ENCODE results near the gene MRTFA. TPM values are rescaled to one million over a fixed set of nuclear protein-coding genes. Genes with fewer than 3 reads are reported as not detected.

The MRTFA gene
- total and polyA plus RNA-seq, 9 of the 15 experiments (the other 6 are each of a cell fraction or from before 2014, with no cell fraction given), result 0.84 to 21.1 (median 3.7) TPM

DNA sequence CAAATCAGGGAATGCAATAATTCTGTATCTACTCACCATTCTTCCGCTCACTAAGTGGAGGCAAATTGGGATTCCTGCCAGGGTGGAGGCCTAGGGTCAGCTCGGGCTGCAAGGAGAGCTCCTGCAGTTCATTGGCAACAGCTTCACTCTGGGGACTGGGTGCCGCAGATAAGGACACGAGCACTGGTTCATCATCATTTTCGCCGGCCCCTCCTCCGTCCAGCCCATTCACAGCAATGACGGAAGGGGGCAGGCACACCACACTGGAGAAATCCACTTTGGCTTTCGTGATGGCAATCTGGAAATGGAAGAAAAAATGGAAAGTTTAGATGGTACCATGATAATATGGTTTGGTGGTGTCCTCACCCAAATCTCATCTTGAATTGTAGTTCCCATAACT, 84.4 kb downstream of the MRTFA start (continued):
- TF ChIP-seq, protein P1, sequence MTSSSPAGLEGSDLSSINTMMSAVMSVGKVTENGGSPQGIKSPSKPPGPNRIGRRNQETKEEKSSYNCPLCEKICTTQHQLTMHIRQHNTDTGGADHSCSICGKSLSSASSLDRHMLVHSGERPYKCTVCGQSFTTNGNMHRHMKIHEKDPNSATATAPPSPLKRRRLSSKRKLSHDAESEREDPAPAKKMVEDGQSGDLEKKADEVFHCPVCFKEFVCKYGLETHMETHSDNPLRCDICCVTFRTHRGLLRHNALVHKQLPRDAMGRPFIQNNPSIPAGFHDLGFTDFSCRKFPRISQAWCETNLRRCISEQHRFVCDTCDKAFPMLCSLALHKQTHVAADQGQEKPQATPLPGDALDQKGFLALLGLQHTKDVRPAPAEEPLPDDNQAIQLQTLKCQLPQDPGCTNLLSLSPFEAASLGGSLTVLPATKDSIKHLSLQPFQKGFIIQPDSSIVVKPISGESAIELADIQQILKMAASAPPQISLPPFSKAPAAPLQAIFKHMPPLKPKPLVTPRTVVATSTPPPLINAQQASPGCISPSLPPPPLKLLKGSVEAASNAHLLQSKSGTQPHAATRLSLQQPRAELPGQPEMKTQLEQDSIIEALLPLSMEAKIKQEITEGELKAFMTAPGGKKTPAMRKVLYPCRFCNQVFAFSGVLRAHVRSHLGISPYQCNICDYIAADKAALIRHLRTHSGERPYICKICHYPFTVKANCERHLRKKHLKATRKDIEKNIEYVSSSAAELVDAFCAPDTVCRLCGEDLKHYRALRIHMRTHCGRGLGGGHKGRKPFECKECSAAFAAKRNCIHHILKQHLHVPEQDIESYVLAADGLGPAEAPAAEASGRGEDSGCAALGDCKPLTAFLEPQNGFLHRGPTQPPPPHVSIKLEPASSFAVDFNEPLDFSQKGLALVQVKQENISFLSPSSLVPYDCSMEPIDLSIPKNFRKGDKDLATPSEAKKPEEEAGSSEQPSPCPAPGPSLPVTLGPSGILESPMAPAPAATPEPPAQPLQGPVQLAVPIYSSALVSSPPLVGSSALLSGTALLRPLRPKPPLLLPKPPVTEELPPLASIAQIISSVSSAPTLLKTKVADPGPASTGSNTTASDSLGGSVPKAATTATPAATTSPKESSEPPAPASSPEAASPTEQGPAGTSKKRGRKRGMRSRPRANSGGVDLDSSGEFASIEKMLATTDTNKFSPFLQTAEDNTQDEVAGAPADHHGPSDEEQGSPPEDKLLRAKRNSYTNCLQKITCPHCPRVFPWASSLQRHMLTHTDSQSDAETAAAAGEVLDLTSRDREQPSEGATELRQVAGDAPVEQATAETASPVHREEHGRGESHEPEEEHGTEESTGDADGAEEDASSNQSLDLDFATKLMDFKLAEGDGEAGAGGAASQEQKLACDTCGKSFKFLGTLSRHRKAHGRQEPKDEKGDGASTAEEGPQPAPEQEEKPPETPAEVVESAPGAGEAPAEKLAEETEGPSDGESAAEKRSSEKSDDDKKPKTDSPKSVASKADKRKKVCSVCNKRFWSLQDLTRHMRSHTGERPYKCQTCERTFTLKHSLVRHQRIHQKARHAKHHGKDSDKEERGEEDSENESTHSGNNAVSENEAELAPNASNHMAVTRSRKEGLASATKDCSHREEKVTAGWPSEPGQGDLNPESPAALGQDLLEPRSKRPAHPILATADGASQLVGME (CRISPR knock-in tag; IDR thresholded peaks at IDR 0.05), result no peak
- TF ChIP-seq ZNF232 (CRISPR knock-in tag; IDR thresholded peaks at IDR 0.05), result no peak
- TF ChIP-seq FOXP1 (CRISPR knock-in tag; IDR thresholded peaks at IDR 0.05), result no peak
- TF ChIP-seq NFATC3 (IDR thresholded peaks at IDR 0.05), result no peak
- no peak for TF ChIP-seq ZNF3 (CRISPR knock-in tag; IDR thresholded peaks at IDR 0.05)
- no peak for TF ChIP-seq E2F3 (CRISPR knock-in tag; IDR thresholded peaks at IDR 0.05)
- TF ChIP-seq MYC (IDR thresholded peaks at IDR 0.05; ENCODE audit: low read depth, low read length), result peak; percentile 74
- TF ChIP-seq MYC (CRISPR knock-in tag; IDR thresholded peaks at IDR 0.05; ENCODE audit: borderline replicate concordance, low read depth), result no peak
- peak in 1 of 2 experiments; percentile 74; a peak in 2 of 4 replicates for TF ChIP-seq HDAC1 (IDR thresholded peaks at IDR 0.05)
- no peak for TF ChIP-seq ZNF324 (CRISPR knock-in tag; IDR thresholded peaks at IDR 0.05)
- TF ChIP-seq PTBP1 (IDR thresholded peaks at IDR 0.05; ENCODE audit: low read depth, low read length), result no peak
- no peak; the same call in 1 of the 2 replicates for TF ChIP-seq STAG1 (CRISPR knock-in tag; IDR thresholded peaks at IDR 0.05; ENCODE audit: borderline replicate concordance)
- TF ChIP-seq, protein P2, sequence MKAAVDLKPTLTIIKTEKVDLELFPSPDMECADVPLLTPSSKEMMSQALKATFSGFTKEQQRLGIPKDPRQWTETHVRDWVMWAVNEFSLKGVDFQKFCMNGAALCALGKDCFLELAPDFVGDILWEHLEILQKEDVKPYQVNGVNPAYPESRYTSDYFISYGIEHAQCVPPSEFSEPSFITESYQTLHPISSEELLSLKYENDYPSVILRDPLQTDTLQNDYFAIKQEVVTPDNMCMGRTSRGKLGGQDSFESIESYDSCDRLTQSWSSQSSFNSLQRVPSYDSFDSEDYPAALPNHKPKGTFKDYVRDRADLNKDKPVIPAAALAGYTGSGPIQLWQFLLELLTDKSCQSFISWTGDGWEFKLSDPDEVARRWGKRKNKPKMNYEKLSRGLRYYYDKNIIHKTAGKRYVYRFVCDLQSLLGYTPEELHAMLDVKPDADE (conservative IDR thresholded peaks at IDR 0.05; ENCODE audit: control insufficient read depth, low read depth, low read length), result no peak
- TF ChIP-seq MTA1 (IDR thresholded peaks at IDR 0.05; ENCODE audit: borderline replicate concordance), result no peak
- TF ChIP-seq GTF2F1 (IDR thresholded peaks at IDR 0.05; ENCODE audit: low read depth, low read length), result no peak
- peak; percentile 23 for TF ChIP-seq TBP (optimal IDR thresholded peaks at IDR 0.05; ENCODE audit: low read depth, low read length)
- TF ChIP-seq, protein P3, sequence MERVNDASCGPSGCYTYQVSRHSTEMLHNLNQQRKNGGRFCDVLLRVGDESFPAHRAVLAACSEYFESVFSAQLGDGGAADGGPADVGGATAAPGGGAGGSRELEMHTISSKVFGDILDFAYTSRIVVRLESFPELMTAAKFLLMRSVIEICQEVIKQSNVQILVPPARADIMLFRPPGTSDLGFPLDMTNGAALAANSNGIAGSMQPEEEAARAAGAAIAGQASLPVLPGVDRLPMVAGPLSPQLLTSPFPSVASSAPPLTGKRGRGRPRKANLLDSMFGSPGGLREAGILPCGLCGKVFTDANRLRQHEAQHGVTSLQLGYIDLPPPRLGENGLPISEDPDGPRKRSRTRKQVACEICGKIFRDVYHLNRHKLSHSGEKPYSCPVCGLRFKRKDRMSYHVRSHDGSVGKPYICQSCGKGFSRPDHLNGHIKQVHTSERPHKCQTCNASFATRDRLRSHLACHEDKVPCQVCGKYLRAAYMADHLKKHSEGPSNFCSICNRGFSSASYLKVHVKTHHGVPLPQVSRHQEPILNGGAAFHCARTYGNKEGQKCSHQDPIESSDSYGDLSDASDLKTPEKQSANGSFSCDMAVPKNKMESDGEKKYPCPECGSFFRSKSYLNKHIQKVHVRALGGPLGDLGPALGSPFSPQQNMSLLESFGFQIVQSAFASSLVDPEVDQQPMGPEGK (CRISPR knock-in tag; IDR thresholded peaks at IDR 0.05; ENCODE audit: borderline replicate concordance), result no peak
- TF ChIP-seq THRAP3 (IDR thresholded peaks at IDR 0.05; ENCODE audit: borderline replicate concordance), result no peak
- no peak for TF ChIP-seq ZSCAN29 (IDR thresholded peaks at IDR 0.05)
- TF ChIP-seq, protein P4, sequence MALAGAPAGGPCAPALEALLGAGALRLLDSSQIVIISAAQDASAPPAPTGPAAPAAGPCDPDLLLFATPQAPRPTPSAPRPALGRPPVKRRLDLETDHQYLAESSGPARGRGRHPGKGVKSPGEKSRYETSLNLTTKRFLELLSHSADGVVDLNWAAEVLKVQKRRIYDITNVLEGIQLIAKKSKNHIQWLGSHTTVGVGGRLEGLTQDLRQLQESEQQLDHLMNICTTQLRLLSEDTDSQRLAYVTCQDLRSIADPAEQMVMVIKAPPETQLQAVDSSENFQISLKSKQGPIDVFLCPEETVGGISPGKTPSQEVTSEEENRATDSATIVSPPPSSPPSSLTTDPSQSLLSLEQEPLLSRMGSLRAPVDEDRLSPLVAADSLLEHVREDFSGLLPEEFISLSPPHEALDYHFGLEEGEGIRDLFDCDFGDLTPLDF (CRISPR knock-in tag; IDR thresholded peaks at IDR 0.05), result no peak
- TF ChIP-seq NRF1 (conservative IDR thresholded peaks at IDR 0.05 in 1 of 2, IDR thresholded peaks at IDR 0.05 in 1 of 2), result no peak
